ENCODE data around the gene KIRREL3.

GRCh38 chr11:126485986-126486635 lies 514.5 kb downstream of the KIRREL3 start:
- no peak for TF ChIP-seq RBBP5 (IDR thresholded peaks at IDR 0.05; ENCODE audit: borderline replicate concordance, low read depth, low read length)
- no peak for TF ChIP-seq CHD2 (IDR thresholded peaks at IDR 0.05; ENCODE audit: low read length)
- TF ChIP-seq CTCF (IDR thresholded peaks at IDR 0.05; ENCODE audit: control extremely low read depth in 1 of 3, insufficient read depth in 1 of 3, low read depth in 1 of 3, low read length in 3 of 3): no peak
- no peak for TF ChIP-seq SP1 (IDR thresholded peaks at IDR 0.05; ENCODE audit: low read depth, low read length)
- TF ChIP-seq GTF2F1 (IDR thresholded peaks at IDR 0.05; ENCODE audit: borderline replicate concordance, low read depth, low read length): no peak
- TF ChIP-seq MAFK (IDR thresholded peaks at IDR 0.05; ENCODE audit: low read depth, low read length): no peak
- no peak for TF ChIP-seq CHD1 (IDR thresholded peaks at IDR 0.05; ENCODE audit: low read depth, low read length)
- TF ChIP-seq RFX5 (IDR thresholded peaks at IDR 0.05; ENCODE audit: borderline replicate concordance, low read depth, low read length): no peak
- TF ChIP-seq TAF1 (IDR thresholded peaks at IDR 0.05; ENCODE audit: low read depth, low read length): no peak
- TF ChIP-seq BCL11A (IDR thresholded peaks at IDR 0.05; ENCODE audit: low read depth in 2 of 2, low read length in 2 of 2): no peak

Data from H1 (cell line).